Measurements from ENCODE around the gene NTHL1. TPM values are rescaled to one million over a fixed set of nuclear protein-coding genes. Genes with fewer than 3 reads are reported as not detected.

NTHL1 gene
- total and polyA plus RNA-seq, 2 of the 13 experiments (the other 11 are each of a cell fraction or from before 2014, with no cell fraction given): 47.5 to 64.9 TPM

GRCh38 chr16:2039274-2040031 lies 8.2 kb downstream of the NTHL1 start (continued):
- TF ChIP-seq ZFP37 (CRISPR knock-in tag; IDR thresholded peaks at IDR 0.05; ENCODE audit: borderline replicate concordance) (no peak; the same call in none of the 2 replicates), ELF1 (CRISPR knock-in tag; IDR thresholded peaks at IDR 0.05) (no peak; the same call in 1 of the 2 replicates), ZSCAN29 (CRISPR knock-in tag; conservative IDR thresholded peaks at IDR 0.05) (peak; percentile 68; the same call in 1 of the 2 replicates), ZSCAN30 (CRISPR knock-in tag; IDR thresholded peaks at IDR 0.05) (no peak), ZNF660 (CRISPR knock-in tag; IDR thresholded peaks at IDR 0.05; ENCODE audit: borderline replicate concordance, low read depth) (no peak), SNAPC4 (CRISPR knock-in tag; IDR thresholded peaks at IDR 0.05) (no peak), ZNF407 (CRISPR knock-in tag; IDR thresholded peaks at IDR 0.05; ENCODE audit: not compliant biosample characterization) (no peak), RNF219 (CRISPR knock-in tag; IDR thresholded peaks at IDR 0.05) (no peak), ZNF883 (CRISPR knock-in tag; IDR thresholded peaks at IDR 0.05; ENCODE audit: not compliant biosample characterization) (peak; percentile 4), ZNF33A (CRISPR knock-in tag; IDR thresholded peaks at IDR 0.05; ENCODE audit: borderline replicate concordance) (no peak; the same call in 1 of the 2 replicates), ZNF12 (CRISPR knock-in tag; IDR thresholded peaks at IDR 0.05) (no peak), AKAP8 (CRISPR knock-in tag; IDR thresholded peaks at IDR 0.05) (peak; percentile 81), BORCS8-MEF2B (CRISPR knock-in tag; IDR thresholded peaks at IDR 0.05) (no peak; the same call in none of the 2 replicates)
